Tibial artery (tissue), 4 donors: ENCODE data around the gene B3GNT4.

Source experiments
- DNase-seq, 2 donors: peaks; one replicate each; pipeline ENCODE4 v3.0.0-alpha.2; 2019
- H3K27ac ChIP-seq, 2 donors: fragments of 200-600 bp; sonication (generic) in 1 of 2; 1 replicate in 1 of 2; 2 replicates in 1 of 2; pipeline ENCODE4 v1.5.1; 2018 to 2019; ENCODE audit warnings: mild to moderate bottlenecking in 1 of 2
- H3K27me3 ChIP-seq, 2 donors: fragments of 200-600 bp; sonication (generic) in 1 of 2; one replicate each; pipeline versions ENCODE4 v1.5.1 to v1.6.0; 2016 to 2019
- H3K36me3 ChIP-seq, 3 donors: fragments of 200-600 bp; sonication (generic) in 2 of 3; one replicate each; pipeline ENCODE4 v1.5.1; 2016 to 2019; ENCODE audit warnings: mild to moderate bottlenecking in 2 of 3
- H3K4me1 ChIP-seq, 4 donors: fragments of 200-600 bp; sonication (generic) in 2 of 4; 1 replicate in 3 of 4; 2 replicates in 1 of 4; pipeline ENCODE4 v1.5.1; 2016 to 2019
- H3K4me3 ChIP-seq, 2 donors: fragments of 200-600 bp; sonication (generic) in 1 of 2; 1 replicate in 1 of 2; 2 replicates in 1 of 2; pipeline ENCODE4 v1.5.1; 2018 to 2019; ENCODE audit warnings: mild to moderate bottlenecking in 2 of 2
- H3K9me3 ChIP-seq, 3 donors: fragments of 200-600 bp; sonication (generic) in 1 of 3; one replicate each; pipeline ENCODE4 v1.5.1; 2016 to 2019
- CTCF ChIP-seq, 2 experiments: fragments of 200-600 bp in 1 of 2; fragments of 450-650 bp in 1 of 2; IDR thresholded peaks; one replicate each; pipeline ENCODE4 v1.5.1; 2017 to 2019; ENCODE audit warnings: antibody characterized with exemption in 2 of 2, mild to moderate bottlenecking in 1 of 2, moderate library complexity in 1 of 2
- intact Hi-C: fragments of 100-400 bp; cut with DNase I; formaldehyde crosslinking; loops from one replicate; pipeline ENCODE4 v1.15.0; 2023; ENCODE audit warnings: low total_unique reads

B3GNT4 gene

GRCh38 chr12:122208073-122208820 lies 4.7 kb downstream of the B3GNT4 start:
- Histone ChIP-seq H3K9me3 (no peaks in the 10 kb centered on the region), H3K4me1 (peaks cover 0 to 20% (median 15%) of the 10 kb centered on the region in 4 donors), H3K27me3 (peaks cover 2 to 22% of the 10 kb centered on the region in 2 donors), H3K36me3 (peaks cover 54 to 69% (median 59%) of the 10 kb centered on the region in 3 donors), H3K4me3 (no peak overlapping the region), H3K27ac (no peak overlapping the region)
- TF ChIP-seq CTCF (IDR thresholded peaks at IDR 0.05), result no peak
- intact Hi-C loops, result no loop called here
- no peak for DNase-seq

DNA sequence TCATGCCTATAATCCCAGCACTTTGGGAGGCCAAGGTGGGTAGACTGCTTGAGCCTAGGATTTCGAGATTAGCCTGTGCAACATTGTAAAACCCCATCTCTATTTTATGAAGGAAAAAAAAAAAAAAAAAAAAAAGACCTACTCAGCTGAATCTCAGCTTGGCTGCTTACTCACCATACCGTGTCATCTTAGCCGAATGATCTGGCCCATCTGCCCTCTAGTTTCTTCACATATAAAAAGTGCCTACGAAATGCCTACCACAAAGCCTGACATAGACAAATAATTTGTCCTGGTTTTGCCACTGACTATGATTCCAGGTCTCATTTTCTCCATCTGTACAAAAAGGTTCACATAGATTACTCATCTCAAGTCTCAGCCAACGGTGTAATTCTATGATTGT lies 12.3 kb downstream of the B3GNT4 start:
- no peaks in the 10 kb centered on the region for H3K27me3 ChIP-seq
- DNase-seq, result no peak
- no peak overlapping the region for H3K4me3 ChIP-seq
- H3K27ac ChIP-seq, result no peak overlapping the region
- no peaks in the 10 kb centered on the region for H3K9me3 ChIP-seq
- H3K36me3 ChIP-seq, result peaks cover 83 to 99% (median 94%) of the 10 kb centered on the region in 3 donors
- H3K4me1 ChIP-seq, result no peaks in the 10 kb centered on the region
- TF ChIP-seq CTCF (IDR thresholded peaks at IDR 0.05), result no peak
- intact Hi-C loops, result no loop called here

GRCh38 chr12:122216445-122216844 lies 12.9 kb downstream of the B3GNT4 start:
- TF ChIP-seq CTCF (IDR thresholded peaks at IDR 0.05), result no peak
- Histone ChIP-seq H3K36me3 (peaks cover 79 to 99% (median 95%) of the 10 kb centered on the region in 3 donors), H3K27me3 (no peaks in the 10 kb centered on the region), H3K9me3 (no peaks in the 10 kb centered on the region), H3K27ac (no peak overlapping the region), H3K4me1 (no peaks in the 10 kb centered on the region), H3K4me3 (no peak overlapping the region)
- intact Hi-C loops, result no loop called here
- no peak for DNase-seq

DNA sequence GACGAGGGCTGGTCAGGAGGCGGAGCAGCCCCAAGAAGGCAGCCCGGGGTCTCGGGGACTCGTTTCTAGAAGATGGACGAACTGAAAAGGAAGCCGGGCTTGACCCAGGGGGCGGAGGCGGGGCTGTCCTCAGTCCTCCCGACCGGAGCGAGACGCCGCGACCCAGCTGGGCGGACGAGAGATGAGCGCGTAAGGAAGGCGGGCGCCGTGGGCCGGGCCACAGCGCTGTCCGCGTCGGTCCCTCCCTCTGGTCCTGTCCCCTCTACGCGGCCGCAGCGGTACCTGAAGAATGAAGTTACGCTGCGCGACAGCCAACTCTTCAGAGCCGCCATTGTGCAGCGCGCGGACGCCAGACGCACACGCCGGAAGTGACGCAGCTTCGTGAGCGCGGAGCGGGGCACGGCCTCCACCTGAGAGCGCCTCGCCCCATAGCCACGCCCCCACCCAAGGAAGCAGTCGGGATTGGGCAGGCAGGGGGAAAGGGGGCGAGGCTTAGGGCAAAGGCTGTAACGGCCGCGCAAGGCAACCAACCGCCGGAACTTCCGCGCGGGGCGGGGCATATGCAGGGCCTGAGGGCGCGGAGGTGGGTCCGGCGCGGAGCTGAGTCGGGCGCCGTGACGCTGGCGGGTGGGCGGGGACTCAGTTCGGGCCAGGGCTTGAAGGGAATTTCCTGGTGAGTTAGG lies 22.3 kb downstream of the B3GNT4 start, which contains the start of gene DIABLO:
Gene DIABLO (minus strand): TSS at position 370 of the 683 bp plus-strand sequence. CDS start 38 bp downstream, at position 332.
- intact Hi-C loops, result no loop called here
- Histone ChIP-seq H3K4me3 (peak within 1 kb of the TSS; percentile 74 to 93), H3K36me3 (peaks cover 4 to 55% (median 36%) of the 10 kb centered on the region in 3 donors), H3K9me3 (no peaks in the 10 kb centered on the region), H3K27me3 (no peaks in the 10 kb centered on the region), H3K27ac (peak within 1 kb of the TSS; percentile 92 to 94), H3K4me1 (peaks cover 0 to 33% (median 21%) of the 10 kb centered on the region in 4 donors)
- peak; percentile 100 for DNase-seq
- TF ChIP-seq CTCF (IDR thresholded peaks at IDR 0.05), result peak in 1 of 2 experiments; percentile 14

- Histone ChIP-seq H3K27me3 (no peaks in the 10 kb centered on the region), H3K36me3 (peaks cover 6 to 55% (median 36%) of the 10 kb centered on the region in 3 donors), H3K4me1 (peaks cover 0 to 33% (median 21%) of the 10 kb centered on the region in 4 donors), H3K9me3 (no peaks in the 10 kb centered on the region), H3K27ac (peak overlapping the region in 1 of 2 donors; percentile 17), H3K4me3 (peak overlapping the region; percentile 47 to 93)
- no peak for TF ChIP-seq CTCF (IDR thresholded peaks at IDR 0.05)
- intact Hi-C loops, result no loop called here
- DNase-seq, result no peak
These were observed 23.0 kb downstream of the B3GNT4 start for GRCh38 chr12:122226366-122227125.
